Measurements from ENCODE around the gene ATAD2B.

DNA sequence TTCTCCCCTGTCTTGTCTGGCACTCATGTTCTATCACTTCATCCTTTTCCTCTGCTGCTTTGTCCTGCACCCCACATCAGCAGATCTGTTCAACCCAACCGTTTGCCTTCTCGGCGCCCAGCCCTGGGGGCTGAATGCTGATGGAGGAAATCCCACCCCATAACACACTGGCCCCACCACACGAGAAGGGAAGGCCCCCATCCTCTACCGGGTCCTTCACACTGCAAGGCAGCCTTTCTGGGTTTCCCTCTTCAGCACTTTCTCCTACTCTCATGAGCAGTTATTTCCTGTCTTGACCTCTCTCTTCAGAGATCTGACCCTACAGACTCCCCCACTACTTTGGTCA is 227.4 kb downstream of the ATAD2B start:
- TF ChIP-seq CTCF (IDR thresholded peaks at IDR 0.05) (no peak), POLR2A (IDR thresholded peaks at IDR 0.05) (no peak), EP300 (IDR thresholded peaks at IDR 0.05) (no peak)
